ENCODE data around the gene EVI2B.
"Not testable (repeated sequence)": the region's sequence is repeated elsewhere in the genome, so short reads cannot be mapped to it uniquely, and the experiment has no call there.

EVI2B gene

DNA sequence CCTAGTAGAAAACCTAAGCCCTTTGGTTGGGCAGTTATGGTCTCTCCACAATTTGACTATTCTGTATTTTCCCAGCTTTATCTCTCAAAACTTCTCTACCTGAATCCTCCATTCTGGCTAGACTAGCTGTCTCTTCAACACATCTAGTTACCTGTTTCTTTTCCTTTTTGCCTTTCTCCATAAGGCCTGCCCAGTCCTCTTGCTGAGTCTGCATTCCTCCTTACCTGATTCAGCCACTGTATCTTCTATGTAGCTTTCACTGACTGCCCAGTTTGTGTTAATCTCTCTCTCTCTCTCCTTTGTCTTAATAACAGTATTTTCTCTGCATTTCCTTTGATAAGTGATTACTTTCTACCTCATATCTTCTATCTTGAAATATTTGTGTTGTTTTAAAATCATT lies 9.7 kb upstream of the EVI2B start:
- no peak overlapping the region for H3K27ac ChIP-seq (ENCODE audit: low read length)
- DNase-seq (ENCODE audit: low read depth, low spot score): no peak
- no peak overlapping the region for H3K4me3 ChIP-seq (ENCODE audit: low read length)
- H3K27me3 ChIP-seq (ENCODE audit: control insufficient read depth, insufficient read depth, low read length): no peaks in the 10 kb centered on the region
- no peaks in the 10 kb centered on the region for H3K9me3 ChIP-seq (ENCODE audit: control insufficient read depth, insufficient read depth, low read length)
- H3K36me3 ChIP-seq (ENCODE audit: control insufficient read depth, insufficient read depth, low read length): no peaks in the 10 kb centered on the region
- no peaks in the 10 kb centered on the region for H3K4me1 ChIP-seq (ENCODE audit: control insufficient read depth, insufficient read depth, low read length)

- Histone ChIP-seq H3K36me3 (ENCODE audit: control insufficient read depth, insufficient read depth, low read length) (no peaks in the 10 kb centered on the region), H3K9me3 (ENCODE audit: control insufficient read depth, insufficient read depth, low read length) (no peaks in the 10 kb centered on the region), H3K4me1 (ENCODE audit: control insufficient read depth, insufficient read depth, low read length) (no peaks in the 10 kb centered on the region), H3K4me3 (ENCODE audit: low read length) (no peak overlapping the region), H3K27me3 (ENCODE audit: control insufficient read depth, insufficient read depth, low read length) (no peaks in the 10 kb centered on the region), H3K27ac (ENCODE audit: low read length) (no peak overlapping the region)
- no peak for DNase-seq (ENCODE audit: low read depth, low spot score)
- WGBS (ENCODE audit: insufficient coverage, insufficient read length): no CpG with 5 or more reads among the region's 4 CpGs
Observed at GRCh38 chr17:31321966-31322365, 8.1 kb upstream of the EVI2B start.

GRCh38 chr17:31321481-31321880 lies 7.6 kb upstream of the EVI2B start, which contains the start of gene EVI2A:
TSS of gene EVI2A (minus strand) at chr17:31321622. CDS start at chr17:31319013, 2,609 bp downstream.
- no peaks in the 10 kb centered on the region for H3K27me3 ChIP-seq (ENCODE audit: control insufficient read depth, insufficient read depth, low read length)
- H3K36me3 ChIP-seq (ENCODE audit: control insufficient read depth, insufficient read depth, low read length): no peaks in the 10 kb centered on the region
- no peak for DNase-seq (ENCODE audit: low read depth, low spot score)
- H3K4me1 ChIP-seq (ENCODE audit: control insufficient read depth, insufficient read depth, low read length): no peaks in the 10 kb centered on the region
- H3K27ac ChIP-seq (ENCODE audit: low read length): no peak within 1 kb of the TSS
- H3K9me3 ChIP-seq (ENCODE audit: control insufficient read depth, insufficient read depth, low read length): no peaks in the 10 kb centered on the region
- H3K4me3 ChIP-seq (ENCODE audit: low read length): no peak within 1 kb of the TSS
- WGBS (ENCODE audit: insufficient coverage, insufficient read length): no CpG with 5 or more reads among the region's 3 CpGs

GRCh38 chr17:31320791-31321190 lies 6.9 kb upstream of the EVI2B start:
- no peaks in the 10 kb centered on the region for H3K4me1 ChIP-seq (ENCODE audit: control insufficient read depth, insufficient read depth, low read length)
- DNase-seq (ENCODE audit: low read depth, low spot score): no peak
- H3K27ac ChIP-seq (ENCODE audit: low read length): no peak overlapping the region
- H3K9me3 ChIP-seq (ENCODE audit: control insufficient read depth, insufficient read depth, low read length): no peaks in the 10 kb centered on the region
- no peaks in the 10 kb centered on the region for H3K36me3 ChIP-seq (ENCODE audit: control insufficient read depth, insufficient read depth, low read length)
- no peak overlapping the region for H3K4me3 ChIP-seq (ENCODE audit: low read length)
- no CpG with 5 or more reads among the region's 1 CpG for WGBS (ENCODE audit: insufficient coverage, insufficient read length)
- H3K27me3 ChIP-seq (ENCODE audit: control insufficient read depth, insufficient read depth, low read length): no peaks in the 10 kb centered on the region

- Histone ChIP-seq H3K27ac (ENCODE audit: low read length) (no peak overlapping the region), H3K9me3 (ENCODE audit: control insufficient read depth, insufficient read depth, low read length) (no peaks in the 10 kb centered on the region), H3K4me1 (ENCODE audit: control insufficient read depth, insufficient read depth, low read length) (no peaks in the 10 kb centered on the region), H3K36me3 (ENCODE audit: control insufficient read depth, insufficient read depth, low read length) (no peaks in the 10 kb centered on the region), H3K4me3 (ENCODE audit: low read length) (no peak overlapping the region), H3K27me3 (ENCODE audit: control insufficient read depth, insufficient read depth, low read length) (no peaks in the 10 kb centered on the region)
- no CpG with 5 or more reads among the region's 2 CpGs for WGBS (ENCODE audit: insufficient coverage, insufficient read length)
- DNase-seq (ENCODE audit: low read depth, low spot score): no peak
Observed at GRCh38 chr17:31320241-31320640, 6.4 kb upstream of the EVI2B start.

GRCh38 chr17:31318851-31319661 lies 5.2 kb upstream of the EVI2B start:
- H3K36me3 ChIP-seq (ENCODE audit: control insufficient read depth, insufficient read depth, low read length): no peaks in the 10 kb centered on the region
- H3K4me3 ChIP-seq (ENCODE audit: low read length): no peak overlapping the region
- no CpG with 5 or more reads among the region's 5 CpGs for WGBS (ENCODE audit: insufficient coverage, insufficient read length)
- no peaks in the 10 kb centered on the region for H3K27me3 ChIP-seq (ENCODE audit: control insufficient read depth, insufficient read depth, low read length)
- H3K27ac ChIP-seq (ENCODE audit: low read length): no peak overlapping the region
- H3K4me1 ChIP-seq (ENCODE audit: control insufficient read depth, insufficient read depth, low read length): no peaks in the 10 kb centered on the region
- no peaks in the 10 kb centered on the region for H3K9me3 ChIP-seq (ENCODE audit: control insufficient read depth, insufficient read depth, low read length)
- no peak for DNase-seq (ENCODE audit: low read depth, low spot score)

GRCh38 chr17:31318298-31318801 lies 4.5 kb upstream of the EVI2B start:
- Histone ChIP-seq H3K27me3 (ENCODE audit: control insufficient read depth, insufficient read depth, low read length) (no peaks in the 10 kb centered on the region), H3K9me3 (ENCODE audit: control insufficient read depth, insufficient read depth, low read length) (no peaks in the 10 kb centered on the region), H3K4me1 (ENCODE audit: control insufficient read depth, insufficient read depth, low read length) (no peaks in the 10 kb centered on the region), H3K36me3 (ENCODE audit: control insufficient read depth, insufficient read depth, low read length) (no peaks in the 10 kb centered on the region), H3K27ac (ENCODE audit: low read length) (no peak overlapping the region), H3K4me3 (ENCODE audit: low read length) (no peak overlapping the region)
- no CpG with 5 or more reads among the region's 8 CpGs for WGBS (ENCODE audit: insufficient coverage, insufficient read length)
- no peak for DNase-seq (ENCODE audit: low read depth, low spot score)

- no CpG with 5 or more reads among the region's 3 CpGs for WGBS (ENCODE audit: insufficient coverage, insufficient read length)
- DNase-seq (ENCODE audit: low read depth, low spot score): no peak
- H3K4me3 ChIP-seq (ENCODE audit: low read length): no peak overlapping the region
- H3K9me3 ChIP-seq (ENCODE audit: control insufficient read depth, insufficient read depth, low read length): no peaks in the 10 kb centered on the region
- H3K27me3 ChIP-seq (ENCODE audit: control insufficient read depth, insufficient read depth, low read length): no peaks in the 10 kb centered on the region
- H3K27ac ChIP-seq (ENCODE audit: low read length): no peak overlapping the region
- no peaks in the 10 kb centered on the region for H3K4me1 ChIP-seq (ENCODE audit: control insufficient read depth, insufficient read depth, low read length)
- no peaks in the 10 kb centered on the region for H3K36me3 ChIP-seq (ENCODE audit: control insufficient read depth, insufficient read depth, low read length)
Observed at GRCh38 chr17:31314782-31315100, 887 bp upstream of the EVI2B start.

GRCh38 chr17:31312223-31312622 lies 1.6 kb downstream of the EVI2B start:
- not testable (repeated sequence) for H3K9me3 ChIP-seq (ENCODE audit: control insufficient read depth, insufficient read depth, low read length); H3K4me3 ChIP-seq (ENCODE audit: low read length); H3K27me3 ChIP-seq (ENCODE audit: control insufficient read depth, insufficient read depth, low read length); H3K36me3 ChIP-seq (ENCODE audit: control insufficient read depth, insufficient read depth, low read length); H3K4me1 ChIP-seq (ENCODE audit: control insufficient read depth, insufficient read depth, low read length); H3K27ac ChIP-seq (ENCODE audit: low read length); DNase-seq (ENCODE audit: low read depth, low spot score)
- no CpG with 5 or more reads among the region's 7 CpGs for WGBS (ENCODE audit: insufficient coverage, insufficient read length)

DNA sequence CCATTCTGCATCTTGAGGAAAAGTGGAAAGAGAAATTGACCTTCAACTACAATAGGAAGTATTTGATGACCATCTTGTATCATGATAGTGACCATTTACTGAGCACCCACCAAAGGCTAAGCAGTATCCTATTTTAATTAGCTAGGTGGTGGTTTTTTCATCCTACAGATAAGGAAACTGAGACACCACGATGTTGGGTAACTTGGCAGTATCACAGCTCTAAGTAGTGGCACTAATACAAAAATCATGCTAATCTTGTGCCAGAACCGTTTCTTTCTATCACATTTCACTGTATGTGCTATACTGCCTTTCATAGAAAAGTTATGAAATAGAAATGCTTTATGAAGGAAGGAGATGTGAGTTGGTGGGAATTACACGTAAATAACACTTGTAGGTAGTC lies 2.3 kb downstream of the EVI2B start:
- no peaks in the 10 kb centered on the region for H3K27me3 ChIP-seq (ENCODE audit: control insufficient read depth, insufficient read depth, low read length)
- H3K4me1 ChIP-seq (ENCODE audit: control insufficient read depth, insufficient read depth, low read length): no peaks in the 10 kb centered on the region
- H3K27ac ChIP-seq (ENCODE audit: low read length): no peak overlapping the region
- DNase-seq (ENCODE audit: low read depth, low spot score): no peak
- no peaks in the 10 kb centered on the region for H3K9me3 ChIP-seq (ENCODE audit: control insufficient read depth, insufficient read depth, low read length)
- 100% methylated on average over 1 of the region's 3 CpGs for WGBS (ENCODE audit: insufficient coverage, insufficient read length)
- no peak overlapping the region for H3K4me3 ChIP-seq (ENCODE audit: low read length)
- H3K36me3 ChIP-seq (ENCODE audit: control insufficient read depth, insufficient read depth, low read length): no peaks in the 10 kb centered on the region

DNA sequence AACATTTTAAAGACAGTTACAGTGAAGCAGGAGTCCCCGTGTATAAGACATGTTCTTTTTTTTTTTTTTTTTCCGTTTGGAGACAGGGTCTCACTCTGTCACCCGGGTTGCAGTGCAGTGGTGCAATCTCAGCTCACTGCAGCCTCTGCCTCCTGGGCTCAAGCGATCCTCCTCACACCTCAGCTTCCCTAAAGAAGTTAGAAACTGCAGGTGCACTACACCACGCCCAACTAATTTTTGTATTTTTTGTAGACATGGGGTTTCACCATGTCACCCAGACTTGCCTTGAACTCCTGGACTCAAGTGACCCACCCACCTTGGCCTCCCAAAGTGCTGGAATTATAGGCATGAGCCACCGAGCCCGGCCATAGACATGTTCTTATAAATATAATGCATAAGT lies 3.0 kb downstream of the EVI2B start:
- H3K4me1 ChIP-seq (ENCODE audit: control insufficient read depth, insufficient read depth, low read length): no peaks in the 10 kb centered on the region
- H3K4me3 ChIP-seq (ENCODE audit: low read length): no peak overlapping the region
- no CpG with 5 or more reads among the region's 7 CpGs for WGBS (ENCODE audit: insufficient coverage, insufficient read length)

More for the DNA sequence above, 3.0 kb downstream of the EVI2B start:
- H3K9me3 ChIP-seq (ENCODE audit: control insufficient read depth, insufficient read depth, low read length): no peaks in the 10 kb centered on the region
- no peak for DNase-seq (ENCODE audit: low read depth, low spot score)
- H3K27me3 ChIP-seq (ENCODE audit: control insufficient read depth, insufficient read depth, low read length): no peaks in the 10 kb centered on the region
- H3K27ac ChIP-seq (ENCODE audit: low read length): no peak overlapping the region
- no peaks in the 10 kb centered on the region for H3K36me3 ChIP-seq (ENCODE audit: control insufficient read depth, insufficient read depth, low read length)

Measured in iPS DF 6.9 (cell line).